Neutrophil (primary cell): ENCODE results near the gene SLC25A4.
"Not testable (repeated sequence)": the region's sequence is repeated elsewhere in the genome, so short reads cannot be mapped to it uniquely, and the experiment has no call there.

Source experiments
- H3K27ac ChIP-seq: fragments of 200-600 bp; sonication (generic); 2 replicates; pipeline ENCODE4 v1.5.1; 2016; ENCODE audit warnings: mild to moderate bottlenecking, moderate library complexity
- H3K27me3 ChIP-seq: fragments of 200-600 bp; sonication (generic); 2 replicates; pipeline ENCODE4 v1.6.0; 2016; ENCODE audit warnings: mild to moderate bottlenecking
- H3K36me3 ChIP-seq: fragments of 200-600 bp; sonication (generic); 2 replicates; pipeline ENCODE4 v1.5.1; 2017
- H3K4me1 ChIP-seq, 2 experiments: fragments of 200-600 bp in 1 of 2; sonication (generic) in 1 of 2; 1 replicate in 1 of 2; 2 replicates in 1 of 2; pipeline versions ENCODE4 v1.5.1 to v1.6.1; 2013 to 2016; ENCODE audit warnings: low read depth in 1 of 2, low read length in 1 of 2, mild to moderate bottlenecking in 1 of 2, moderate library complexity in 1 of 2; ENCODE audit not compliant: control insufficient read depth in 1 of 2, insufficient read depth in 1 of 2
- H3K4me3 ChIP-seq, 2 experiments: fragments of 200-600 bp in 1 of 2; sonication (generic) in 1 of 2; 1 replicate in 1 of 2; 2 replicates in 1 of 2; pipeline ENCODE4 v1.5.1; 2013 to 2016; ENCODE audit warnings: low read depth in 1 of 2, low read length in 1 of 2, mild to moderate bottlenecking in 1 of 2, moderate library complexity in 1 of 2
- H3K9me3 ChIP-seq: fragments of 200-600 bp; sonication (generic); 2 replicates; pipeline ENCODE4 v1.5.1; 2016
- TF ChIP-seq, protein P1 (sequence below): fragments of 200-600 bp; sonication (generic); IDR thresholded peaks from 2 replicates; pipeline ENCODE4 v1.5.1; 2016; ENCODE audit warnings: antibody characterized with exemption

SLC25A4 gene

GRCh38 chr4:185115827-185116232 lies 27.2 kb upstream of the SLC25A4 start:
- Histone ChIP-seq H3K4me3 (no peak overlapping the region), H3K4me1 (no peaks in the 10 kb centered on the region), H3K27me3 (peaks cover 66% of the 10 kb centered on the region), H3K9me3 (no peaks in the 10 kb centered on the region), H3K36me3 (no peaks in the 10 kb centered on the region), H3K27ac (no peak overlapping the region)
- TF ChIP-seq, protein P1, sequence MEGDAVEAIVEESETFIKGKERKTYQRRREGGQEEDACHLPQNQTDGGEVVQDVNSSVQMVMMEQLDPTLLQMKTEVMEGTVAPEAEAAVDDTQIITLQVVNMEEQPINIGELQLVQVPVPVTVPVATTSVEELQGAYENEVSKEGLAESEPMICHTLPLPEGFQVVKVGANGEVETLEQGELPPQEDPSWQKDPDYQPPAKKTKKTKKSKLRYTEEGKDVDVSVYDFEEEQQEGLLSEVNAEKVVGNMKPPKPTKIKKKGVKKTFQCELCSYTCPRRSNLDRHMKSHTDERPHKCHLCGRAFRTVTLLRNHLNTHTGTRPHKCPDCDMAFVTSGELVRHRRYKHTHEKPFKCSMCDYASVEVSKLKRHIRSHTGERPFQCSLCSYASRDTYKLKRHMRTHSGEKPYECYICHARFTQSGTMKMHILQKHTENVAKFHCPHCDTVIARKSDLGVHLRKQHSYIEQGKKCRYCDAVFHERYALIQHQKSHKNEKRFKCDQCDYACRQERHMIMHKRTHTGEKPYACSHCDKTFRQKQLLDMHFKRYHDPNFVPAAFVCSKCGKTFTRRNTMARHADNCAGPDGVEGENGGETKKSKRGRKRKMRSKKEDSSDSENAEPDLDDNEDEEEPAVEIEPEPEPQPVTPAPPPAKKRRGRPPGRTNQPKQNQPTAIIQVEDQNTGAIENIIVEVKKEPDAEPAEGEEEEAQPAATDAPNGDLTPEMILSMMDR = no peak

DNA sequence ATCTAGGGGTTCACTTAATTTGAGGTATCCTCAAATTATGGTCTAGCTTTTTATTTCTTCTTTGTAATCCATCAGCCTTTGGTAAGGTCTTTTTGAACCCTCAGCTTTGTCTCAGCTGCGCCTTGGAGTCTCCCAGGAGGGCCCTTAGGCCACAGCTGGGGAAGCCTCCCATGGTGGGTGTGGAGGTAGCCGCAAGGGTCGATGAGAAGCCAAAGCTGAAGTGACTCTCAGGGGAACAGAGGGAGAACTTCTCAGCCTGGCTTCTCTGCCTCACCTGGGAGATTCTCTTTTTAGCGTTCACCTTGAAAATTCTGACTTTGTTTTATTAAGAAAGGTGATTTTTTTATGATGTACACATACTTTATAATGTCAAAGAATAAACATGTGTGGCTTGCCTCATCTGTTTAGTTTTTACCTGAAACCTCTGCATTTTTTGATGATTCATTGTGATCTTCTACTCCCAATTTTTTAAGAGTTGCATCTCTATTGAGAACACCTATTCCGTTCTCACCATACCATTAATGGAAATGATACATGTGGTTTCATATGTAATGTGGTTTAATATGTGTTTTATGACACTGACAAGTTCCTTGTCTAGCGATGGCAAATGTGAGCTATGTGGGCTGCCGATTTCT lies 25.6 kb upstream of the SLC25A4 start:
- Histone ChIP-seq H3K27me3 (peaks cover 74% of the 10 kb centered on the region), H3K27ac (no peak overlapping the region), H3K36me3 (no peaks in the 10 kb centered on the region), H3K4me3 (no peak overlapping the region), H3K4me1 (no peaks in the 10 kb centered on the region), H3K9me3 (no peaks in the 10 kb centered on the region)
- TF ChIP-seq, protein P1 = no peak

GRCh38 chr4:185118876-185119275 lies 24.2 kb upstream of the SLC25A4 start:
- Histone ChIP-seq H3K27ac (no peak overlapping the region), H3K36me3 (no peaks in the 10 kb centered on the region), H3K4me3 (no peak overlapping the region), H3K4me1 (no peaks in the 10 kb centered on the region), H3K27me3 (peaks cover 77% of the 10 kb centered on the region), H3K9me3 (no peaks in the 10 kb centered on the region)
- TF ChIP-seq, protein P1 = no peak

DNA sequence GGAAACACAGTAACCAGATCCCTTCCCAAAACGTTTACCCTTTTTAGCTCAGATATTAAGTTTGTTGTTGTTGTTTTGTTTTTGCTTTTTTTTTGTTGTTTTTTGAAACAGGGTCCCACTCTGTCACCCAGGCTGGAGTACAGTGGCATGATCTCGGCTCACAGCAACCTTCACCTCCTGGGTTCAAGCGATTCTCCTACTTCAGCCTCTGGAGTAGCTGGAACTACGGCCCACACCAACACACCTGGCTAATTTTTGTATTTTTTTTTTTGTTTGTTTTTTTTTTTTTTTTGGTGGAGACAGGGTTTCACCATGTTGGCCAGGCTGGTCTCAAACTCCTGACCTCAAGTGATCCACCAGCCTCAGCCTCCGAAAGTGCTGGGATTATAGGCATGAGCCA lies 23.6 kb upstream of the SLC25A4 start:
- H3K4me3 ChIP-seq, H3K4me1 ChIP-seq, H3K9me3 ChIP-seq, H3K27ac ChIP-seq, H3K36me3 ChIP-seq: not testable (repeated sequence)
- H3K27me3 ChIP-seq = peaks cover 77% of the 10 kb centered on the region

GRCh38 chr4:185119927-185120630 lies 23.0 kb upstream of the SLC25A4 start:
- TF ChIP-seq, protein P1 = no peak
- Histone ChIP-seq H3K4me3 (no peak overlapping the region), H3K4me1 (no peaks in the 10 kb centered on the region), H3K9me3 (no peaks in the 10 kb centered on the region), H3K27me3 (peaks cover 77% of the 10 kb centered on the region), H3K36me3 (no peaks in the 10 kb centered on the region), H3K27ac (no peak overlapping the region)

DNA sequence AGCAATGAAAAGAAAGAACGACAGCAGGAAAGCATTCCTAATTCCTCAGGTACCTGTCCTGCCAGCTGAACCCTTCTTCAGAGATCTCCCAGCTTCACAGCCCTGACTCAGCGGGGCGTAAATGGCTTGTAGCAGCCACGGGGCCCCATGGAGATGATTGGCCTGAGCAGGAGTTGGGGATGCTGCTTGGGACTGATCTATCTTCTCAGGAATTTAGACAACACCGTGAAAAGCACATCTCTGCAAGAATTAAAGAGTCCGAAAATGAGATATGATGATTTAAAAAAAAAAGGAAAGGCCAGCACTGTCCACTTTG lies 22.5 kb upstream of the SLC25A4 start:
- Histone ChIP-seq H3K9me3 (no peaks in the 10 kb centered on the region), H3K4me3 (no peak overlapping the region), H3K27ac (no peak overlapping the region), H3K36me3 (no peaks in the 10 kb centered on the region), H3K4me1 (no peaks in the 10 kb centered on the region), H3K27me3 (peaks cover 77% of the 10 kb centered on the region)
- TF ChIP-seq, protein P1 = no peak
